ELR (cell line): ENCODE data around the gene ATXN7L3.
"Not testable (repeated sequence)": the region's sequence is repeated elsewhere in the genome, so short reads cannot be mapped to it uniquely, and the experiment has no call there.

ENCODE experiments used
- DNase-seq: peaks from one replicate; pipeline ENCODE4 v3.0.0-alpha.2; 2015; ENCODE audit warnings: low read depth

The ATXN7L3 gene

DNA sequence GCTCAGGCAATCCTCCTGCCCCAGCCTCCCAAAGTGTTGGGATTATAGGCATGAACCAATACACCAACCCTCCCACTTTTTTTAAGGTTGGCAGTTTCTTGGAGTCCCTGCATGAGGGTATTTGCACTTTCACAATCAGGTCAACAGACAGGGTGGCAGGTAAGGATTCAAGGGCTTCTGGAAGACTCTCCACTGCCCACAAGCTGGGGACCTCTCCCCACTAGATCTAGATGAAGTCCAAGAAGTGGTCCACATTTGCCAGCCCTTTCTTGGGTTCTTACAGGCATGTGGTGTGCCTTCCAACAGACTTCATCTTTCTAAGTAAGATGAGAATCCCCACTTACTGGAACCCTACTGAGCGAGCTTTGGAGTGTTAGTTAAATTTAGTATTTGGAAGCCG is 25.3 kb downstream of the ATXN7L3 start:
- DNase-seq: no peak

DNA sequence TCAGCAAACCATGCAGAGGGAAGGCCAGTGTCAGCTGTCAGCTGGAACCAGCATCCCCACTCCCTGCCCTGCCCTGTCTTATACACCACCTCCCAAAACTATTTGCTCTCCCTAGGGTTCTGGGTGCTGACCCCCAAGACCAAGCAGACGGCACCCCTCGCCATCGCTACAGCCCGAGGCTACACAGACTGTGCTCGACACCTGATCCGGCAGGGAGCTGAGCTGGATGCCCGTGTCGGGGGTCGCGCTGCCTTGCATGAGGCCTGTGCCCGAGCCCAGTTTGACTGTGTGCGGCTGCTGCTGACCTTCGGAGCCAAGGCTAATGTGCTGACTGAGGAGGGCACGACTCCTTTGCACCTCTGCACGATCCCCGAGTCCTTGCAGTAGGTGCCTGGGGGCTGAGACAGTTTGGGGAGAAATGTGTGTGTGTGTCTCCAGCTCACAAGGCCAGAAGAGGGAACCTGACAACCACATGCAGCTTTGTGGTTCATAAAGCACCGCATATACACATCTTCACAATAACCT is 27.7 kb downstream of the ATXN7L3 start:
- DNase-seq: no peak

DNA sequence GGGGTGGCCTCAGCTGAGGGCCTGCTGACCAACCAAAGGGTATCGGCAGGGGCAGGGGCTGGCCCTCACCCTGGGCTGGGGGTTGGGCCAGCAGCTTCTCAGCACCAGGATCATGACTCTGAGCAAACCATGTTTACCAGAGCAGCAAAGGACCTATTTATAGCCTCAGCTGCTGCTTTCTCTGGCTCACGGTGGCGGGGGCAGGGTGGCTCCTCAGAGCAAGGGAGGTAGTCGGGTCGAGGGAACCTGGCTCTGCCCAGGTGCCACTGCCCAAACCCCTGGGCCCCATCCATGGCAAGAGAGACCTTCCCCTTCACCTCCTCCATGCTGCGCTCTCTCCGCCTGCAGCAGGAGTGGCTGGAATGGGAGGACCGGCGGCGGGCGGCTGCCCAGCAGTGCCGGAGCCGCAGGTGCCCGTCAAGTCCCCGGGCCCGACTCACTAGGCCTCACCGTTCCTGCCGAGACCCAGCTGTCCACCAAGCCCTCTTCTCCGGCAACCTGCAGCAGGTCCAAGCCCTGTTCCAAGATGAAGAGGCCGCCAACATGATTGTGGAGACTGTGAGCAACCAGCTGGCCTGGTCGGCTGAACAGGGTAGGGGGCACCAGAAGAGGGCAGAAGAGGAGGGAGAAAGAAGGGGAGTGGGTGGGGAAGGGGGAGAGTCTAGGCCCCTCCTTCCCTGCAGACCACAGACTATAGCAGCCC is 29.0 kb downstream of the ATXN7L3 start, which contains the start of gene ASB16:
Gene ASB16, plus strand, starts transcription at position 206 of the 703 bp plus-strand sequence. Its CDS starts 86 bp downstream, at position 292.
- DNase-seq: no peak

DNA sequence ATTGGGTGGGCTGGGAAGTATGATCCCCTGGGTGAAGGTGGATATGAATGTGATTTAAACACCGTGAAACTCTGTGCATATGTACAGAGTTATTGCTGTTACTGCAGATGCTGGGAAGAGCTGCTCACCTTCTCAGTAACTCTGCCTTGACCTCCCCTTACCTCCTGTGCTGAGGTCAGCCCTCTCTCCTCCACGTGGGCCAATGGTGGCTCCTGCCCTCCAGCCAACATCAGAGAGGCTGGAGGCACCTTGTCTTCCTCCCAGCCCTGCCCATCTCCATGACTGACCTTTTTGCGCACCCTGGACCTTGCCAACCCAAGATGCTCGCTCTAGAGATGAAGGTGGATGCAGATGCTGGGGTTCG is 29.6 kb downstream of the ATXN7L3 start:
- DNase-seq: no peak

DNA sequence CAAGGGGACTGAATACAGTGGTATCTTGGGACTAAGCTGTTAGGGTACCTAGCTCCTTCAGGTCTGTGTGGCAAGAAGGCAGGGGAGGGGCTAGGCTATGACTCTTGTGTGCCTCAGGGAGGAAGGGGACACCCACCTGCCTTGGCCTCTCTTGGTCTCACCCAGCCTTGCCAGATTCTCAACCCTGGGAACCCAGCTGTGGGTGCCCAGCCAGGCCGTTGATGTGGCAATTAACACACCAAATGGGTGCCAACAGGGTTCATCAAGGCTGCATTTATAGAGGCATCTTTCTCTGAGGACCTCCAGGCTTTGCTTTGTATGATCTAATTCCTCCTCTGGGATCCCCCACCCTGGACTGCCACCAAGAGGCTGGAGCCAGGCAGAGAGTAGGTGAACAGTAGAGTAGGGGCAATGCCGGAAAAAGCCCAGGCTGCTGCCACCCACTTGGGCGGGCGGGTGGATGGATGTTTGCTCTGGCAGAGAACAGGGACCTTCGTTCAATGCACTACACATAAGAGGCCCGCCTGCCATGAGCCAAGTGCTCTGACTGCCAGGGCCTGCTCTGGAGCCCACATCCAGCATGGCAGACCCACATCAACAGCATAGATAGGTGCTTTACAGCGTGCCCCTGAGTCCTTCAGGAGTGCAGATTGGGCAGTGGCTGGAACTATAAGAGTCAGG is 32.4 kb downstream of the ATXN7L3 start:
- no peak for DNase-seq

DNA sequence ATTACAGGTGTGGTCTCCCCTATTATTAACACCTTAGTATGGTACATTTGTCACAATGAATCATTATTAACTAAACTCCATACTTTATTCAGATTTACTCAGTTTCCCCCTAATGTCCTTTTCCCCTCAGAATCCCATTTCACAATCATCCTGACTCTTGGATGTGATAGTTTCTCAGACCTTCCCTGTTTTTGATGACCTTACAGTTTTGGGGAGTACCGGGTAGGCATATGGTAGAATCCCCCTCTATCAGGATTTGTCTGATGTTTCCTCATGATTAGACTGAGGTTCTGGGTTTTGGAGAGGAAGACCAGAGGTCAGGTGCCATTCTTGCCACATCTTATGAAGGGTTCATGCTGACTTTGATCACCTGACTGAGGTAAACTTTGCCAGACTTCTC is 35.2 kb downstream of the ATXN7L3 start:
- DNase-seq: no peak

DNA sequence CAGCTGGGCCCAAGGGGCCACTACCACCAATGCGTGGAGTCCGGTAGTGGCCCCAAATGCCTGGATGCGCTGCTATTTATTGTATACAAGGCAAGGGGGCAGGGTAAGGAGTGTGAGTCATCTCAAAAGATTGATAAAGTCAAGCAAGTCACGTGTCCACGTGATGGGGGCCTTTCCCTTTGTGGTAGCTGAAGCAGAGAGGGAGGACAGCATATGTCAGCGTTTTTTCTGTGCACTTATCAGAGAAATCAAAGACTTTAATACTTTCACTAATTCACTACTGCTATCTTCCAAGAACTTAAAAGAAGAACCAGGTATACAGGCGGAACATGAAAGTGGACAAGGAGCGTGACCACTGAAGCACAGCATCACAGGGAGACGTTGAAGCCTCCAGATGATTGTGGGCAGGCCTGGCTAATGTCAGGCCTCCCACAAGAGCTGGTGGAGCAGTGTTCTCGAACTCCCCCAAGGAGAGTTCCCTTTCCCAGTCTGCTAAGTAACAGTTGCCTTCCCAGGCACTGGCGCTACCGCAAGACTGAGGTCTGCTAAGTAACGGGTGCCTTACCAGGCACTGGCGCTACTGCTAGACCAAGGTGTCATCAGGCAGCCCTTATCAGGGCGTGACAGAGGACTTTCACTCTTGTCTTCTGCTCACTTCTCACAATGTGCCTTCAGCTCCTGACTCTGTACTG is 40.0 kb downstream of the ATXN7L3 start:
- peak; percentile 64 for DNase-seq

DNA sequence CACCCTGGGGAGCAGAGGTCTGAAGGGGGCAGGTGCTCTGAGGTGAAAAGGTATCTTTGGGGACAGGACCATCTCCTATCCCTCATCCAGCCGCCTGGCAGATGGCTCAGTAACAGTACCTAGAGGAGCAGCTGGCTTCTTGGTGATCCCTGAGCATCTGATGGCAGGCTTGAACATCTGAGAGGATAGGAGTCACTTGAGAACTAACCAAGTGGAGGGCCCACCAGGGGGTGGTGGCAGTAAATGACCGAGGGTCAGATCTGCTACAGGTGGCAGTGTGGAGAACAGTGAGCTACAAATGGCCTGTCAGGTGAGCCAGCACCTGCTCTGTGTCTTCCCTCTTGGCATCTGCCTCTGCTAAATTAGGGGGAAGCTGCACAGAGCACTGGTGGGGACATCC is 44.2 kb downstream of the ATXN7L3 start:
- DNase-seq: no peak

DNA sequence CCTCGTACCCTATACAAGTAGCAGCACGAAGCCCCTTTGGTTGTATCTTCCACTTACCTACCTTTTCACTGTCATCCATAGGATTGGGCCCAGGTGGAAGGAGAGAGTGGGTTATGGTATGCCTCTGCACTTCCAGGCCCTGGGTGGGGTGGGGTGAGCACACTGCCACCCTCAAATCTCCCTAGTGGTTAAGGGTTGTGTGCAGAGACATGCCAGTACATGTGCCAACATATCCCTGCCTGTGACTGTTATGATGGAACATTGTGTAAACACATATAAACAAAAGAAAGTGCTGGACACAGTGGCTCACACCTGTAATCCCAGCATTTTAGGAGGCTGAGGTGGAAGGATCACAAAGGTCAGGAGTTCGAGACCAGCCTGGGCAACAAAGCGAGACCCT is 46.8 kb downstream of the ATXN7L3 start:
- no peak for DNase-seq

DNA sequence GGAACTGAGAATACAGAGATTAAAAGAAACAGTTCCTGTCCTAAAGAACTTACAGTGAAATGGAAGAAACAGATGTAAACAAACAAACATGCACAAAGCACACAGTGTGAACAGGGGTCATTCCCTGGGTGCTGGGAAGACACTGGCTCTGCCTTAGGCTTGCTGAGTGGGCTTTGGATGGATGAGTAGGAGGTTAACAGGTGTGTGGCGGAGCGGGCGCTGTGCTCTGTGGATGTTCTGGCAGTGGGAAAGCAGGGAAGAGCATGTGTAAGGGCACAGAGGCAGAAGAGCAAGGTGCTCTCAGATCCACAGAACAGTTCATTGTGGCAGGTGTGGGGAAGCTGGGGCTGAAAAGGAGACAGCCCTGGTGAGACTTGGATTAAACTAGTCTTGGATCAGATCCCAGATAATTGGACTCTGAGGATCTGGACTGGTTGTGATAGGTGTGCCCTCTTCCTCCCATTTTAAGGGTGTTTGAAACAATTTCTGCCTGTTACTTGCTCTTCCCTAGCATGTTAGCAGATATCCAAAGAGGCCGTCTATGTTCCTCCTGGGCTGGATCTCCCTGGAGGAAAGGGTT is 49.8 kb downstream of the ATXN7L3 start:
- no peak for DNase-seq

DNA sequence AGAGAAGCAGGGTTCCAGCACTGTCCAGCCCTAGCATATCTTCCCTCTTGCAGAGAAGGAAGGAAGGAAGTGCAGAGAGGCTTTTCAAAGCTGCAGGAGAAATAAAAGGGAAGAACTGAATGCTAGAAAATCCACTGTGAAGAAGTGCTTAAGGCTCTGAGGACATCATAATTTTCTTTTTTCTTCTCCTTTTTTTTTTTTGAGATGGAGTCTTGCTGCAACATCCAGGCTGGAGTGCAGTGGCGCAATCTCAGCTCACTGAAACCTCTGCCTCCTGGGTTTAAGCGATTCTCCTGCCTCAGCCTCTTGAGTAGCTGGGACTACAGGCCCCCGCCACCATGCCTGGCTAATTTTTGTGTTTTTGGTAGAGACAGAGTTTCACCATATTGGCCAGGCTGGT is 50.6 kb downstream of the ATXN7L3 start:
- DNase-seq: not testable (repeated sequence)

DNA sequence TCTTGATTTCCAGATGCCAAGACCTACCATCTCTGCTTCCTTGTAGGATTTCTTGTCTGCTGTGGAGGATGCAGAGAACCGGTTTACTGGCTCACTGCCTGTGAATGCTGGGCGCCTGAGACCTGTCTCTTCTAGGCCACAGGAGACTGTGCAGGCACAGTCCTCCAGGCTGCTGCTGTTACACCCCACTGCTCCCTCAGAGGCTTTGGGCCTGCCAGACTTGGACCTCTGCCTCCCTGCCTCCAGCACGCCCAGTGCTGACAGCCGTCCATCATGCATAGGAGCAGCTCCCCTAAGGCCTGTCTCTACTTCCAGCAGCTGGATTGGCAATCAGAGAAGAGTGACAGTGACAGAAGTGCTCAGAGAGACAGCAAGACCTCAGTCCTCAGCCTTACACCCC is 51.9 kb downstream of the ATXN7L3 start:
- no peak for DNase-seq

DNA sequence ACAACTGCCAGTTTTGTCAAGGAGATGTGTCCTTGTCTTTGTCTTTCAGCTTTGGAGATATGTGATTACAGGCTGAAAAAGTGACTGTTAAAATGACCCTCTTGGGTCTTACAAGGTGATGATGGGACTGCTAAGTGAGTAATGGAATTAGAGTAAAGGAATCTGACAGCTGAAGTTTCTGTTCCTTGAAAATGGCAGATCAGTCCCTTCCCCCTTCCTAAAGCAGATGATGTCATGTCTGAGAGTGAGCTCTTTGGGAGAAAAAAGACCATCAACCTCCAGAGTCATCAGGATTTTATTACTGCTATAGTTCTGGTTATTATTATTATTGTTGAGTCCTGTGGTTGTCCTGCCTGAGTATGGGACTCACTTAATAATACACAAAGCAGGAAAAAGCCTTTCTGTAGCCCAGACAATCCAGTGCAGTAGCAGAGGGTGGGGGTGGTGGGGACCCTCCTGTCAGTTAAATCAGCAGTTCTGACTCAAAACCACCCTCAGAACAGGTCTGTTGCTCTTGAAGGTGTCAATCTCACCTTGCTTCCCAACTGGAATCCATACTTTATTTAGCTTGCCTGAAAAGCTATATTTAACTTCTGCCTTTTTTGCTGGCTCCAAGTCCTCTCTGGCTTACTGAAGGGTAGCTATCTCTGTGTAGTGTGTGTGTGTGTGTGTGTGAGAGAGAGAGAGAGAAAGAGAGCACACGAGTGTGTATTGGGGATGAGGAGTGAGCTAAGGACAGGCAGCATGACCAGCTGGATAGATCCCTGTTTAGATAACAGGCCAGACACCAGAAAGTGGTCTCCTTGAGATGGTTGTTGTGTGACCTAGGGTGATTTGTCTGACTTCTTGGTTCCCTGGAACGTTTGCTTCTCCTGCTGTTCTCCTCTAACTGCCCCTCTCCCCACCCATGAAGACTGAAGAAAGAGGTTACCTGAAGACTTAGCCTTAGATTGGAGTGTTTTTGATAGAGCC is 53.0 kb downstream of the ATXN7L3 start:
- DNase-seq: no peak

DNA sequence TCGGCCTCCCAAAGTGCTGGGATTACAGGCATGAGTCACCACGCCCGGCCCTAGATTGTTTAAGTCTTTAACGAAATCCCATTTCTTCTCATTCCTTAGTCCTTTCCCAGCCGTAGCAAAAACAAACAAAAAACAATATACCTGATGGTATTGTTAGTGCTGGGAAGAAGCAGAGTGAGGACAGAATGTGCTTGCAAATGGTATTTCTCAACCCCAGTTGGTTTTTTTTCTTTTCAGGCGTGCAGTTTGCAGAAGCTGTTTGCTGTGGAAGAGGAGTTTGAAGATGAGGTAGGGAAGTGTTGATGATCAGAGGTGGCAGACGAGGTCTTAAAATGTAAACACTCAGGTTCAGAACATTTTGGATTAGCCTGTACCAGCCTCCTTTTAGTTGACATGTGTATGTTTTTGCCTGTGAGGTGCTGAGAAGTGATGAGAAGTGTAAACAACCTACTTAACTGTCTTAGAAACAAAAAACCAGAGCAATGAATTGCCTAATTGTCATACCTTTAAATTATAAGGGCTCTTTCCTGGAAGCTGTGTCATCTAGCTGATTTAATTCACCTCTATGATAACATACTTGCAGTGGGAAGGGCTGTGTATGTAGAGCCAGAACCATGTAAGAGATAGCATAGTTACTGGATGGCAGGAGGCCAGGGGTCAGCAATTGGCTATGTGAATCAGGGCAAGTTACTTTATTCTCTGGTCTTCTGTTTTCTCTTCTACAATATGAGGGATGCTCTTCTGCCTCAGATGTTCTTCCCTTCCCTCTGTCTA is 54.5 kb downstream of the ATXN7L3 start:
- no peak for DNase-seq

DNA sequence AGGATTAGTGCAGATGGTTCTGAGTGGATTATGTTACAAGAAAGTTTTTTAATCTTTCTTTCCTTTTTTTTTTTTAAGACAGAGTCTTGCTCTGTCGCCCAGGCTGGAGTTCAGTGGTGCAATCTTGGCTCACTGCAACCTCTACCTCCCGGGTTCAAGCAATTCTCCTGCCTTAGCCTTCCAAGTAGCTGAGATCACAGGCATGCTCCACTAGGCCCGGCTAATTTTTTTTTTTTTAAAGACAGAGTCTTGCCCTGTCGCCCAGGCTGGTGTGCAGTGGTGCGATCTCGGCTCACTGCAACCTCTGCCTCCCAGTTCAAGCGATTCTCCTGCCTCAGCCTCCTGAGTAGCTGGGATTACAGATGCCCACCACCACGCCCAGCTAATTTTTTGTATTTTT is 55.8 kb downstream of the ATXN7L3 start:
- DNase-seq: not testable (repeated sequence)
